Stimulated activated CD4-positive, alpha-beta T cell treated with anti-CD3 and anti-CD28 coated beads, Interleukin-4, amount 100 ng/mL, for 1 hour (primary cell): Measurements from ENCODE around the gene TTC23.
A peak's percentile ranks its signal among the peaks of the same experiment; 100 is the strongest.

Experiments used
- DNase-seq: peaks from one replicate; pipeline ENCODE4 v3.0.0-alpha.2; 2020

The TTC23 gene

GRCh38 chr15:99100245-99101173 lies 148.9 kb downstream of the TTC23 start:
- peak; percentile 56 for DNase-seq

GRCh38 chr15:99099661-99100060 lies 149.7 kb downstream of the TTC23 start:
- DNase-seq: no peak

- DNase-seq: no peak
These were observed 150.4 kb downstream of the TTC23 start for GRCh38 chr15:99098991-99099390.

- no peak for DNase-seq
These were observed 151.0 kb downstream of the TTC23 start for GRCh38 chr15:99098426-99098825.

- DNase-seq: no peak
These were observed 151.7 kb downstream of the TTC23 start for GRCh38 chr15:99097441-99098410.

GRCh38 chr15:99096894-99097426 lies 152.4 kb downstream of the TTC23 start:
- DNase-seq: no peak

- DNase-seq: no peak
These were observed 153.0 kb downstream of the TTC23 start for GRCh38 chr15:99096173-99096893.

- DNase-seq: no peak
These were observed 153.8 kb downstream of the TTC23 start for GRCh38 chr15:99095626-99096025.

- no peak for DNase-seq
These were observed 156.7 kb downstream of the TTC23 start for GRCh38 chr15:99092554-99093172.

- DNase-seq: no peak
These were observed 158.4 kb downstream of the TTC23 start for GRCh38 chr15:99090938-99091337.

- no peak for DNase-seq
These were observed 159.2 kb downstream of the TTC23 start for GRCh38 chr15:99090011-99090699.

- DNase-seq: no peak
These were observed 161.9 kb downstream of the TTC23 start for GRCh38 chr15:99087405-99087943.

- no peak for DNase-seq
These were observed 163.1 kb downstream of the TTC23 start for GRCh38 chr15:99086327-99086667.
